Measurements from ENCODE around the gene UBE2QL1.
"Not testable (repeated sequence)": the region's sequence is repeated elsewhere in the genome, so short reads cannot be mapped to it uniquely, and the experiment has no call there.

UBE2QL1 gene

GRCh38 chr5:6501701-6502100 is 53.0 kb downstream of the UBE2QL1 start:
- DNase-seq, result no peak

DNA sequence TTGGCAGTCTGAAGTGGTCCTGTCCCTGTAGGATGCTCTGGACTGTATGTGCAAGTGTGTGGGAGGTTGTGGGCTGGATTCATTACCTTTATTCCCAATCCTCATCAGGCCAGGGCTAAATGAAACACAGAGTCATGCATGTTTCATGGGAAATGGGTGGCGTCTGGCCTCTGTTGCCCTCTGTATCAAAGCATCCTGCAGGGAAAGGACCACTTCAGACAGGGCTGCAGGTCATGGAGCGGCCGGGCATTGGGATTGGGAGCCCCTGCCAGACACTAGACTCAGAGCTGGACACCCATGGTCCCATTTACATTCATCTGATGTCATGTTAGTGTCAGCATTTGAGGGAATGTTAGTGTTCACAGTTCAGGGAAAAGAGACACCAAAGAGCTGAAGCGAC is 53.8 kb downstream of the UBE2QL1 start:
- no peak for DNase-seq

DNA sequence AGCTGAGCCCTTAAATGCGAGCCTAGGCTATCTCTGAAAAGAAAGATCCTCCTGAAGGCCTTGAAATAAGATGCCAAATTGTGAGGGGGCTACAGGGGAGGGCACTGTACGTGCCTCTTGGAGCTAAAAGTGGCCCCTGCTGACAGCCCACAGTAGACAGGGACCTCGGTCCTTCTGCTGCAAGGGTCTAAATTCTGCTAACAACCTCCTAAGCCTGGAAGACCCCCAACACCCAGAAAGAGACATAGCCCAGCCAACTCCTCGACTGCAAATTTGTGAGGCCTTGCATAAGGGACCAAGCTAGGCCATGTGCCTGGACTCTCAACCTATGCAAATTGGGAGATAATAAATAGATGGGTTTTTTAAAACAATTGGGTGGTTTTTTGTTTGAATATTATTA is 54.7 kb downstream of the UBE2QL1 start:
- DNase-seq, result no peak

DNA sequence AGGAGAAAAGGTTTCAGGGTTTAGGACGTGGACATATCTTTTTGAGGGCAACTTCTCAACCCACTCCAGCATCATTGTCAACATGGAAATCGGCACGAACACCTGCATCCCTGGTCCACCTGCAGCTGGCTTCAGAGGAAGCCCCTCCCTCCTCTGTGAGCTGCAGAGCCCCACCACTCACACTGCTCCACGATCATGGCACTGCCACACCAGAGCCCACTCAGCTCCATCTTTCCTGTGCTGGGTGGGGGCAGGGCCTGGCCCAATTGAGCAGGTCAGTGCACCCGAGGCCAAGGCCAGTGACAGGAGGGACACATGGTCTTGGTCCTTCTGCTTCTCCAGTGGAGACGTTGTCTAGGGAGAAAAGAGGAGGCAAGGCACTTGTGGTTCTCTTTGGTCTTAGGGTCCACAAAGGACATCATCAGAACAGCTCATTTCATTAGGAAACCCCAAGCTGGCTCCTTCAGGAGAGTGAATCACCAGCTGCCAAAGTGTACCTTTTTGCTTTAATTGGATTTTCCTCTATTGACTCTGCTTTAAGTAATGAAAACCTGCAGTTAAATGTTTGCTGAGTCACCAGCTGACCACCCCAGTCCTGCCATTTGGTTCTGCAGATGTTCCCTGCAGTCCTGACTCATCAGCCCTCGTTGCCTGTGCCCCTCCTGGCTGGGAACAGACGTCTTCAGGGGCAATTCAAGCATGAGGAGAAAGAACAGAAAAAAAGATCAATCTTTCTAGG is 56.2 kb downstream of the UBE2QL1 start:
- DNase-seq, result no peak

GRCh38 chr5:6505416-6505755 is 56.7 kb downstream of the UBE2QL1 start:
- no peak for DNase-seq

DNA sequence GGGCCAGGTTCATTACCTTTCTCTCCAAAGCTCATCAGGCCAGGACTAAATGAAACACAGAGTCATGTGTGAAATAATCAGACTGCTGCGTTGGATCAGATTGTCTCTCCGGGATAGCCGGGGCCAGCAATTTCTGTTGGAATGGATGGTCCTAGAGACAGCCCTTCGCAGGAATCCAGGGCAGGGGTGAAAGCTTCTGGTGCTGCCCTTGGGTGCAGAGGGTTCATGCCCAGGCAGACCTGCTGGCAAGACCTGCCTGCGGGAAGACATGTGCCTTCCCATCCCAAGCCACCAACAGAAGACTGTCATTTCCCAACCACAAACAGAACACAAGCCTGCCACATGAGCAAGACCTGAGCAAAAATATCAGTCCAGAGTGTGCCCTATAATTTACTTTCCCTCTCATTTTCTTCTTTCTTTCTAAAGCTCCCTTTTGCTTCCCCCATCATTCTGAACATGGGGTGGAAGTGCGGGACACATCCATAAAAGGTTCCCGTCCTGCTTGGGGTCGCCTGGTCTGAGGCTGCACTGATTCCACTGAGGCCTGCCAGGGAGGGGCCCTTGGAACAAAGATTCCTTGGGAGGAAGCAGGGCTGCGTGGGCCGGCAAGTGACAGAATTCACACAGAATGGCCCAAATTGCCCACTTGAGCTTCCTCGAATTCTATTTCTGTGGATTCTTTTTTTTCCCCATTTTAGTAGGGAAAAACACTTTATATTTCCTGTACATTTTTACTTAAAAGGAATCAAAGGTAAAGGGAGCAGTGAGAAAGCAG is 57.3 kb downstream of the UBE2QL1 start:
- DNase-seq, result no peak

- DNase-seq, result no peak
These were observed 58.0 kb downstream of the UBE2QL1 start for GRCh38 chr5:6506611-6507010.

DNA sequence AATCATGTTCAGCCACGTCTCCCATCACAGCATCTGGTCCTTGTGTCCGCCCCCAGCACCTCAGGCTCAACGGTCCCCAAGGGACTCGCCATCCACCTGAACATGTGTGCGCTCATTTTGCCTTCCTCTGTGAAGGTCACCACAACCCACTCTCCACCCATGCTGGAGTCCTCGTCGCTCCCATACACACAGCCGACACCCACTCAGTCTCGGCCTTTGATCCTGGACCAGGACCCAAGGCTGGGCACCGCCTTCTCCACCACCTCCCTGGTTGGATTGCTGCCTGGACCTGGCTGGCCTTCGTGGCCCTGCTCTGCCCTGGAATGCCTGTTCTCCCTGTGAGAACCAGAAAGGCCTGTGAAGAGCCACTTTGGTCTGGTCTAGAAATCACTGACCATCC is 60.3 kb downstream of the UBE2QL1 start:
- no peak for DNase-seq

DNA sequence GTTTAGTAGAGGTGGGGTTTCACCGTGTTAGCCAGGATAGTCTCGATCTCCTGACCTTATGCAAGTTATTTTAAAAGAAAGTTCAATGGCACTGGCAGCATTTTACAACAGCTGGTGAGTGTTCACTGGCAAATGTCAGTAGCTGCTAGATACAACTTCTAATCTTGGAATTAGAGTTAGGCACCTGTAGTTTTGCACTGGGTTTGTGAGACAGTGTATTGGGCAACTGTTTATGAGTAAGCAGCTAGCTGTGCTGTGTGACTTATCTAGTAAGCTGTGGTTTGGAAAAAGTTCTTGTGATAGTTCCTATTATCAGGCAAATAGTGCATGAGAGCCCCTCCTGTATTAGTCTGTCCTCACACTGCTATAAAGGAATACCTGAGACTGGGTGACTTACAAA is 61.5 kb downstream of the UBE2QL1 start:
- DNase-seq, result no peak

DNA sequence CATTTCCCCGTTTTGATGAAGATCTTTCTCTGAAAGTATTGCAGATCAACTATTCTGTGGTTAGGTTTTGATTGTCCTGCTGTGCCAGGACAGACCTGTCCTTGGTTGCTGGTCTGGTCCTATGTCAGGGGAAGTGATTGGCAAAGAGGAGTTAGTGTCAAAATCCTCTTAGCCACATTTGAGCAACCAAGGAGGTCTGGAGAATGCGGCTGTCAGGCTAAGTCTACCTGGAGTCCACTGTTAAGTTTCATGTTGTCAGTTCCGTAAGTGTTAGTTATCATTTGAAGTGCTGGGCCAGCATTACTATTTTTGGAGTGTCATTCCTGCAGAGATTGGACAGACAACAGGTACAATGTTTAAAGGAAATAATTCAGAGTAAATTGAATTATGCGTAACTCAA is 62.3 kb downstream of the UBE2QL1 start:
- no peak for DNase-seq

- not testable (repeated sequence) for DNase-seq
These were observed 67.2 kb downstream of the UBE2QL1 start for GRCh38 chr5:6515812-6516211.

DNA sequence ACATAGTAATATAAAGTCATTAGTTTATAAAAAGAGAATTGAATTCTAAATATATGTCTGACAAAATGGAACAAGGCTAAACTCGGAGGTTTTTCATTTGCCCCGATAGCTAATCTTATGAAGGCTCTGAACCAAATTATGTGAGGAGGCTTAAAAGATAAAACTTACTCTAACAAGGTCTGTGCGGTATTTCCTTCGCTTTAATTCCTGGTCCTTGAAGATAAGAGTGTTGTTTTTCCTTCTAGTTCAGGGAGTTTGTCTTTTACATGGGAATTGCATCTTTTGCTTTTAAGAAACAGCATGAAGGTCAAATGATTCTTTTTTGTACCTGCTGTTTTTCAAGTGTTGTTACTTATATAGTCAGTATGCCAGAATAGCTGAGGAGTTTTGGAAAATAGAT is 68.2 kb downstream of the UBE2QL1 start:
- no peak for DNase-seq

DNA sequence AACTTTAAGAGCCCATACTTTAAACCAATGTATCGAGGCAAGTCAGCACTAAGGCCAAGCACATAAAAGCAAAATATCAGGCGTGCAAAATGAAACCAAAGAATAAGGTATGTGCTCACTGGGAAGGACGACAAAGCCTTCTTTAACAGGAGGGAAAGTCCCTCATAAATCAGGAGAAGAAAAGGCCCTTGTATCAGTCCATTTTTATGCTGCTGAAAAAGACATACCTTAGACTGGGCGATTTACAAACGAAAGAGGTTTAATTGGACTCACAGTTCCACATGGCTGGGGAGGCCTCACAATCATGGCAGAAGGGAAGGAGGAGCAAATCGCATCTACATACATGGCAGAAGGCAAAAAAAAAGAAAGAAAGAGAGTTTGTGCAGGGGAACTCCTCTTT is 68.9 kb downstream of the UBE2QL1 start:
- DNase-seq, result no peak

- no peak for DNase-seq
These were observed 69.8 kb downstream of the UBE2QL1 start for GRCh38 chr5:6518298-6519057.

DNA sequence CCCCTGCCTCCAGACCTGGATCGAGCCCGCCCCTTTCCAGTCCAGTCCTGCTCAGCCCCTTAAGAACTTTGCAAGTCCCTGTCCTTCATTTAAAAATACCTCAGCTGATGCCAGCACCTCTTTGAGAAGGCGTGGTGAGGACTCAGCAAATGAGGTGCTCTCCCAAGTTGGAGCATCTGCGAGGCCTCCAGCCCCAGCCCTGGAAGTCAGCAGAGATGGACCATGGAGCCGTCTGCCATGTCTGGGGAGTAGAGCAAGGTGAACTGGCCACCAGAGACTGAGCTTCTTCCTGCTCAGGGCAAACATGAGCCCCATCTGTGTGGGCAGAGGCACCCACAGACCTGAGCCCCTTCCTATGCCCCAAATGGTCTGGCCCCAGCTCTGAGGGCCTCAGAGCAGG is 71.5 kb downstream of the UBE2QL1 start:
- no peak for DNase-seq

DNA sequence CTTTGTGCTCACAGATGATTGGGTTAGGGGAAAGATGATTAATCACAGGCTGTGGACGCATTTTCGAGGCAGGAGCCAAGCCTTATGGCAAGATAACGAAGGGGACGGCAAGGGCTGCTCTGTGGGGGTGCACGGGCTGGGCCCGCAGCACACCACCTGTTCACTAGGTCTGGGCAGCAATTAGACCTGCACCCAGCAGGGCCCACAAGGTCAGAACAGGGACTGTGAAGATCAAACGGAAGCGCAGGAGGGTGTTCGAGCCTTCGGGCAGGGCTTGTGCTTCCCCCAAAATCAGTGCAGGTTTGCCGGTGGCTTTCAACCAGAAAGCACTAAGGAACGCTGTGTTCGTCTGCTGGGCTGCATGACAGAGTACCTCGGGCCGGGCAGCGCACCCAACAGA is 73.7 kb downstream of the UBE2QL1 start:
- DNase-seq, result no peak

- DNase-seq, result no peak
These were observed 74.3 kb downstream of the UBE2QL1 start for GRCh38 chr5:6522923-6523322.

GRCh38 chr5:6525422-6525821 is 76.8 kb downstream of the UBE2QL1 start:
- DNase-seq, result no peak

GRCh38 chr5:6525910-6526309 is 77.3 kb downstream of the UBE2QL1 start:
- no peak for DNase-seq

DNA sequence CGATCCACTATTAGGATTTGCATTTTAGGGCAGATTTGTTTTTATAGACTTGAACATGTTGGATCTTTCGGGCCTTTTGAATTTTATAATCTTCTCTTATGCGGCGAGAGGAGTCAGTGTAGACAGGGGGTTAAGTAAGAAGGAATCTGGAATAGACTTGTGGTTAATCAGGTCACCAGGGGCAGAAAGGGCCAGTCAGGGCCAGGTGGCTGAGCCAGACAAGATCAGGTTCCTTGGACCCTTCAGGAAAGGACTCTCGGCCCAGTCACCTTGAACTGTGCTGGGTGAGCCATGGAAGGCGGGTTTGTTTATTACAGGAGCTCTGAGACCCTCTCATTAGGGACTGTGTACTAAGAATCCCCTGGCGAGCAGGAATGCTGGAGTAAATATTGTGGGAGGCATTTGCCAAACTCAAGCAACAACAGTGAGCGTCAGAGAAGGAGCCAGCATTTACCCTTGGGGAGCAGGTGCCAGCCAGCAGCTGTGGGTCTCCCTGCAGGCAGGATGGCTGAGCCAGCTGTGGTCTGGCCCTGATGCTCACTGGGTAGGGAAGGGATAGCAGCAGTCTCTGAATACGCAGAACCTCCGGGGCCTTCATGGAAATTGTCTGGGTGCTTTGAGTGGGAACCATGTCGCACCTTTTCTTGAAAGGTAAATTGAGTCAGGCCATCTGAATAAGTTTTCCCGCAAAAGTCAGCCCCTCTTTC is 79.2 kb downstream of the UBE2QL1 start:
- DNase-seq, result no peak

DNA sequence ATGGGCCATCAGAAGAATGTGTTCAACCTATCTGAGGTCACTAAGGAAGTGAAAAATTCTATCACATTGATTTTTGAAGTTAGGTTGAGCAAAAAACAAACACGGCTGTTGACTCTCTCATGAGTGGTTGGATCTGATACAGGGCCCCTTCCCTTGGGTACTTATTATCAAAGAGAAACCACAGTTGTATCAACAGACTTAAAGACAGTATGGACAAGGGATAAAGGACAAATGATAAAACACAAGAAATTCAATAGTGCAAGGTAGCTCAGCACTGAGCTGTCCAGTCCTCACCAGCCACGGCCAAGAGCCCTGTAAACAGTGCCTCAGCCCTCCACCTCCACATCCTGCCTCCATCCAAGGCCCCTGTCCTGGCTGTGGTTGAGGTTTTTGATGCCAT is 86.9 kb downstream of the UBE2QL1 start:
- DNase-seq, result no peak

- no peak for DNase-seq
These were observed 90.4 kb downstream of the UBE2QL1 start for GRCh38 chr5:6539060-6539459.

DNA sequence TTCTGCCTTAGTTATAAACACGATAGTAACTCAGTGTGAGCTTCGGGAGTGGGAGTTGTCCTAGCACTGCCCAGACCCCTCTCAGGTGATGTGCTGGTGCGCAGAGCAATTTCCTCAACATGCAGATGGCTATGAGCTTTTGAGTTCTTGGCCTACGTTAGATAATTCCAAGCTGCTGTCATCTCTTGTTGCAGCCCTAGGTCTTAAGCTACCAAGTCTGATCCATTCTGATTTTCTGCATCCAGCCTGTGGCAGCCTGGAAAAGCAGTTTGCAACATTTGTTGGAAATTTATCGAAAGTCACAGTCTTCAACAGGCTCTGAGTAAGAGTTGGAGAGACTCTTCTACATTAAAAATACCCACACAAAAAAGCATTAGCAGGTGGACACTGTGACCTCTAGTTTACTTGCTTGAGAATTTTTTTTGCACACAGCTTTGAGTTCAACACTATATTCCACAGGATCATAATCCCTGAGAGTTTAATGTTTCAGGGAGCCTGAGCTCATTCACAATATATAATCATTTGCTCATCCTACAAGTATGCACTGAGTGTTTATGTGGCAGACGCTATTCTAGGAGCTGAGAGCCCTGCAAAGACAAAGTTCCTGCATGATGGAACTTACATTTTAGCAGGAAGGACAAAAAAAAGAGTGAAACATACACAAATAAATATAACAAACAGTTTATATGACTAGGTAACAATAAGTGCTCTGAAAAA is 91.6 kb downstream of the UBE2QL1 start:
- DNase-seq, result no peak

All from activated naive CD4-positive, alpha-beta T cell (primary cell).